B cell (primary cell): ENCODE results near the gene TRANK1. TPM values are rescaled to one million over a fixed set of nuclear protein-coding genes. Genes with fewer than 3 reads are reported as not detected.

Experiments used
- ATAC-seq: fragments of 200-7000 bp; cut with Tn5 transposase; one replicate; pipeline ENCODE4 v1.10.0; 2021; ENCODE audit warnings: low read depth, mild to moderate bottlenecking, moderate number of reproducible peaks, moderate library complexity
- CTCF ChIA-PET: fragments of 350-600 bp; sonication (Branson Sonifier 250); formaldehyde crosslinking; loops from one replicate; lab custom pipeline; 2021; ENCODE audit warnings: antibody characterized with exemption, inconsistent platforms; lab: Charles Lee
- POLR2A ChIA-PET: fragments of 350-600 bp; sonication (Branson Sonifier 250); formaldehyde crosslinking; loops from one replicate; lab custom pipeline; 2021; ENCODE audit warnings: antibody characterized with exemption; lab: Charles Lee
- DNase-seq: peaks from one replicate; pipeline ENCODE4 v3.0.0; 2013
- H2AFZ ChIP-seq: 2 replicates; pipeline ENCODE4 v1.6.1; 2012; ENCODE audit warnings: mild to moderate bottlenecking, low read depth, low read length; ENCODE audit not compliant: insufficient read depth, poor library complexity, severe bottlenecking
- H3K27ac ChIP-seq, 2 donors: 1 replicate in 1 of 2; 2 replicates in 1 of 2; pipeline ENCODE4 v1.5.1; 2012 to 2013; ENCODE audit warnings: low read length in 2 of 2, mild to moderate bottlenecking in 2 of 2, moderate library complexity in 1 of 2
- H3K27me3 ChIP-seq, 4 experiments: fragments of 200-600 bp in 1 of 4; sonication (generic) in 1 of 4; replicated peaks in 1 of 4; 1 replicate in 2 of 4; 2 replicates in 2 of 4; pipeline versions ENCODE4 v1.6.1 to v1.7.0; 2013 to 2016; ENCODE audit warnings: low read length in 3 of 4, mild to moderate bottlenecking in 2 of 4, mixed read lengths in 1 of 4, moderate library complexity in 1 of 4; ENCODE audit not compliant: insufficient read depth in 4 of 4, control insufficient read depth in 3 of 4; ENCODE audit errors: control extremely low read depth in 1 of 4
- H3K36me3 ChIP-seq, 2 experiments: replicated peaks in 1 of 2; 1 replicate in 1 of 2; 2 replicates in 1 of 2; pipeline versions ENCODE4 v1.6.1 to v1.7.1; 2013; ENCODE audit warnings: low read length in 1 of 2; ENCODE audit not compliant: insufficient read depth in 2 of 2, control insufficient read depth in 1 of 2; ENCODE audit errors: control extremely low read depth in 1 of 2, extremely low read depth in 1 of 2
- H3K4me1 ChIP-seq, 2 donors: fragments of 200-600 bp in 1 of 2; sonication (generic) in 1 of 2; 1 replicate in 1 of 2; 2 replicates in 1 of 2; pipeline versions ENCODE4 v1.5.1 to v1.6.1; 2013 to 2017; ENCODE audit warnings: low read length in 2 of 2; ENCODE audit not compliant: control insufficient read depth in 2 of 2, insufficient read depth in 2 of 2
- H3K4me2 ChIP-seq: replicated peaks from 2 replicates; pipeline ENCODE3; 2012; ENCODE audit warnings: mild to moderate bottlenecking, low read depth, low read length; ENCODE audit not compliant: poor library complexity, severe bottlenecking
- H3K4me3 ChIP-seq, 5 experiments: fragments of 200-600 bp in 1 of 5; sonication (generic) in 1 of 5; 1 replicate in 3 of 5; 2 replicates in 2 of 5; pipeline versions ENCODE4 v1.5.1 to v1.7.0; 2011 to 2016; ENCODE audit warnings: low read length in 4 of 5, mild to moderate bottlenecking in 4 of 5, low read depth in 2 of 5, control low read depth in 1 of 5, moderate library complexity in 1 of 5; ENCODE audit not compliant: insufficient read depth in 1 of 5; ENCODE audit errors: control extremely low read depth in 1 of 5, extremely low read depth in 1 of 5
- H3K79me2 ChIP-seq: fragments of 200-600 bp; sonication (generic); one replicate; pipeline ENCODE4 v1.6.0; 2016; ENCODE audit warnings: low read length; ENCODE audit not compliant: control insufficient read depth, insufficient read depth
- H3K9ac ChIP-seq: fragments of 200-600 bp; sonication (generic); 2 replicates; pipeline ENCODE4 v1.6.1; 2017; ENCODE audit warnings: mild to moderate bottlenecking, low read length, moderate library complexity
- H3K9me3 ChIP-seq, 3 donors: one replicate each; pipeline versions ENCODE4 v1.6.1 to v1.7.1; 2013; ENCODE audit warnings: low read length in 2 of 3; ENCODE audit not compliant: control insufficient read depth in 2 of 3, insufficient read depth in 1 of 3; ENCODE audit errors: control extremely low read depth in 1 of 3
- H4K20me1 ChIP-seq: 2 replicates; pipeline ENCODE4 v1.6.0; 2012; ENCODE audit warnings: mild to moderate bottlenecking, low read length; ENCODE audit not compliant: insufficient read depth, control insufficient read depth, poor library complexity, severe bottlenecking
- H3K27ac Mint-ChIP-seq: one replicate; pipeline ENCODE4 v1.8.0; 2021; ENCODE audit warnings: mixed read lengths
- H3K27me3 Mint-ChIP-seq: one replicate; pipeline ENCODE4 v1.8.0; 2021; ENCODE audit warnings: mixed read lengths
- H3K4me1 Mint-ChIP-seq: one replicate; pipeline ENCODE4 v1.8.0; 2021; ENCODE audit warnings: mixed read lengths
- H3K4me3 Mint-ChIP-seq: one replicate; pipeline ENCODE4 v1.8.0; 2021; ENCODE audit warnings: mixed read lengths
- H3K9me3 Mint-ChIP-seq: one replicate; pipeline ENCODE4 v1.8.0; 2022; ENCODE audit warnings: mixed read lengths; ENCODE audit not compliant: insufficient read depth
- CTCF ChIP-seq: fragments of 200-600 bp; IDR thresholded peaks from one replicate; pipeline ENCODE4 v1.8.0; 2022; ENCODE audit warnings: antibody characterized with exemption, mild to moderate bottlenecking
- EZH2 ChIP-seq: IDR thresholded peaks from 2 replicates; pipeline ENCODE4 v1.6.1; 2012; ENCODE audit warnings: borderline replicate concordance, low read depth, mild to moderate bottlenecking, moderate library complexity, low read length; ENCODE audit not compliant: insufficient read depth, poor library complexity, severe bottlenecking
- WGBS: methylation state at CpG from one replicate; pipeline ENCODE4 v1.1.5; 2013; ENCODE audit warnings: missing lambda C conversion rate; ENCODE audit not compliant: insufficient coverage; 5-methylcytosine and 5-hydroxymethylcytosine counted together
- intact Hi-C: fragments of 100-400 bp; cut with micrococcal nuclease; formaldehyde crosslinking; loops from one replicate; pipeline ENCODE4 v1.10.0; 2022
- polyA plus RNA-seq: library from polyadenylated mRNA; depleted of rRNA; stranded (reverse); fragments of >200 nt; gene quantifications from 2 replicates; pipeline ENCODE4 v1.2.3, GENCODE V29; 2012
- total RNA-seq, 2 donors: library from RNA; stranded (reverse); fragments of 120-200 nt in 1 of 2; gene quantifications; 1 replicate in 1 of 2; 2 replicates in 1 of 2; pipeline versions ENCODE4 v1.2.3 to v1.2.4, GENCODE V29; 2013 to 2022

The TRANK1 gene
- total and polyA plus RNA-seq, 2 donors (not counting 1 experiment from before 2014, with no cell fraction given), result 20.8 to 147 TPM

- Mint-ChIP-seq H3K4me1 (peaks cover 34% of the 10 kb centered on the region), H3K27ac (no peak overlapping the region), H3K9me3 (peaks cover 2% of the 10 kb centered on the region), H3K27me3 (no peaks in the 10 kb centered on the region), H3K4me3 (no peak overlapping the region)
- Histone ChIP-seq H4K20me1 (no peaks in the 10 kb centered on the region), H3K79me2 (peaks cover 4% of the 10 kb centered on the region), H3K4me2 (no peak overlapping the region), H3K4me3 (no peak overlapping the region), H3K4me1 (peaks cover 27 to 28% of the 10 kb centered on the region in 2 donors), H2AFZ (no peak overlapping the region), H3K9ac (no peak overlapping the region), H3K9me3 (no peaks in the 10 kb centered on the region), H3K36me3 (no peaks in the 10 kb centered on the region), H3K27ac (no peak overlapping the region), H3K27me3 (no peaks in the 10 kb centered on the region)
- TF ChIP-seq CTCF (no peak), EZH2 (no peak)
- ATAC-seq (no peak), DNase-seq (no peak)
- no CpG with 5 or more reads among the region's 1 CpG for WGBS
- ChIA-PET CTCF (interaction anchor here (1.5 kb wide), 1 partner anchor 30 kb away, joined by 3 read pairs; no protein-coding TSS in a partner anchor), POLR2A (no interaction called here)
- intact Hi-C loops, result no loop called here
These were observed 16.6 kb downstream of the TRANK1 start for GRCh38 chr3:36928220-36928619.

GRCh38 chr3:36926292-36926897 lies 18.5 kb downstream of the TRANK1 start:
- peak overlapping the region; percentile 40 for H3K4me3 Mint-ChIP-seq
- no peak overlapping the region for H3K27ac ChIP-seq
- WGBS, result 95% methylated on average over 4 of the region's 6 CpGs
- H3K27ac Mint-ChIP-seq, result peak overlapping the region; percentile 23
- no peaks in the 10 kb centered on the region for H3K27me3 ChIP-seq
- TF ChIP-seq CTCF (no peak), EZH2 (no peak)
- peaks cover 35 to 44% of the 10 kb centered on the region in 2 donors for H3K4me1 ChIP-seq
- peaks cover 40% of the 10 kb centered on the region for H3K4me1 Mint-ChIP-seq
- H3K27me3 Mint-ChIP-seq, result no peaks in the 10 kb centered on the region
- no peak for DNase-seq
- H3K36me3 ChIP-seq, result peaks cover 0 to 1% of the 10 kb centered on the region in 2 experiments
- no peak overlapping the region for H3K9ac ChIP-seq
- ChIA-PET POLR2A (no interaction called here), CTCF (interaction anchor here (2.0 kb wide), 1 partner anchor 19 kb away, joined by 5 read pairs; no protein-coding TSS in a partner anchor)
- H3K4me3 ChIP-seq, result no peak overlapping the region
- intact Hi-C loops, result no loop called here
- H3K9me3 ChIP-seq, result peaks cover 0 to 4% (median 1%) of the 10 kb centered on the region in 3 donors
- no peak overlapping the region for H2AFZ ChIP-seq
- ATAC-seq, result no peak
- H3K9me3 Mint-ChIP-seq, result peaks cover 3% of the 10 kb centered on the region
- H3K4me2 ChIP-seq, result no peak overlapping the region
- H3K79me2 ChIP-seq, result peaks cover 9% of the 10 kb centered on the region
- no peaks in the 10 kb centered on the region for H4K20me1 ChIP-seq
